ENCODE data around the gene LRRC2.
"Not testable (repeated sequence)": the region's sequence is repeated elsewhere in the genome, so short reads cannot be mapped to it uniquely, and the experiment has no call there.

Gene LRRC2

GRCh38 chr3:46496746-46497555, 69.2 kb downstream of the LRRC2 start:
- DNase-seq (ENCODE audit: low spot score), result no peak

DNA sequence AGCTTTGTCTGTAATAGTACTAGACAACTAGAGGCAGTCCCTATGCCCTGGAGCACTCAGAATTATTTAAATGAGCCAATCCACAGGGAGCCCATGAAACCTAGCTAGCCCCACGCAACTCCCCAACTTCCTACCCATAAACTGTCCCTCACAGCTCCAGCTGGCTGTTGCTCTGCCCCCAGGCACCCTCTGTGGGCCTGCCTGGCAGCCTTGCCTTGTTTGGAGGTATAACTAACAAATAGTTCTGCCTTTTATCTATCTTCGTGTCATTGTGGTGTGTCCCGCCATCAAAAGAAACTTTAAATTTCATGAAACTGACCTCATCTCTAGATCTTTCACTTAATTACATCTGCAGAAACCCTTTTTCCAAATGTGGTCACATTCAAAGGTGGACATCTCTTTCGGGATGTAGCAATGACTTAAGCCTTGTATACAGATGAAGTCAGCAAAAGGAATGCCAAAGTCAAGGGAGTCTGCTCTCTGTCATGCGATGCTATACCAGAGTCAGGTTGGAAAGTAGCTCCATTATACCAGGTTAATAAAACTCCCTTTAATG, 70.1 kb downstream of the LRRC2 start:
- no peak for DNase-seq (ENCODE audit: low spot score)

DNA sequence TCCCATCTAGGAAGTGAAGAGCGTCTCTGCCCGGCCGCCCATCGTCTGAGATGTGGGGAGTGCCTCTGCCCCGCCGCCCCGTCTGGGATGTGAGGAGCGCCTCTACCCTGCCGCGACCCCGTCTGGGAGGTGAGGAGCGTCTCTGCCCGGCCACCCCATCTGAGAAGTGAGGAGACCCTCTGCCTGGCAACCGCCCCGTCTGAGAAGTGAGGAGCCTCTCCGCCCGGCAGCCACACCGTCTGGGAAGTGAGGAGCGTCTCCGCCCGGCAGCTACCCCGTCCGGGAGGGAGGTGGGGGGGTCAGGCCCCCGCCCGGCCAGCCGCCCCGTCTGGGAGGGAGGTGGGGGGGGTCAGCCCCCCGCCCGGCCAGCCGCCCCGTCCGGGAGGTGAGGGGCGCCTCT, 71.6 kb downstream of the LRRC2 start:
- DNase-seq (ENCODE audit: low spot score), result not testable (repeated sequence)

DNA sequence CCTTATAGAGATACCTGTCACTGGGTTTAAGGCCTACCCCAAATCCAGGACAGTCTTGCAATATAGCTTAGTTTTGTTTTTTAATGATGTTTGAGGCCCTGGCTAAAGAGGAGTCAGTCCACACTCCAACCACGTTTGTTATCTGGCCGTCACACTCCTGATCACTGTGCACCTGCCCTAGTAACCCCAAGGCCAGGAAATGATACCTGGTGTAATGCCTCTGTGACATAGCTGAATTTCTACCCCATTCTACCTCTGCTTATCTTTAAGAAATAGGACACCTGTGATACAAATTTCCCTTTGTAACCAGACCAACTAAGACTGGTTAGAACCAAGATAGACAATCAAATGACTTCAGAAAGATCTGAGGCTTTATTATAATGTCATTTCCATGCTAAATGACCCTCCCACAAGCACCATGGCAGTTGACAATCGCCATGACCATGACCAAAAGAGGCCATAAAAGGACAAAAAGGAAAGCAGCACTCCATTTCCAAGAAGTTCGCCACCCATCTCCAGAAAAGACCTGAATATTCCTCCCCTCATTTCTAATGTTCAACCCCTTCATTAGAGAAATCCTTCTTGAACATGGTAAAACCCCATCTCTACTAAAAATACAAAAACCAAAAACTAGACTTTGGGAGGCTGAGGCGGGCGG, 73.1 kb downstream of the LRRC2 start:
- DNase-seq (ENCODE audit: low spot score), result no peak

GRCh38 chr3:46491089-46492070, 74.7 kb downstream of the LRRC2 start:
- no peak for DNase-seq (ENCODE audit: low spot score)

DNA sequence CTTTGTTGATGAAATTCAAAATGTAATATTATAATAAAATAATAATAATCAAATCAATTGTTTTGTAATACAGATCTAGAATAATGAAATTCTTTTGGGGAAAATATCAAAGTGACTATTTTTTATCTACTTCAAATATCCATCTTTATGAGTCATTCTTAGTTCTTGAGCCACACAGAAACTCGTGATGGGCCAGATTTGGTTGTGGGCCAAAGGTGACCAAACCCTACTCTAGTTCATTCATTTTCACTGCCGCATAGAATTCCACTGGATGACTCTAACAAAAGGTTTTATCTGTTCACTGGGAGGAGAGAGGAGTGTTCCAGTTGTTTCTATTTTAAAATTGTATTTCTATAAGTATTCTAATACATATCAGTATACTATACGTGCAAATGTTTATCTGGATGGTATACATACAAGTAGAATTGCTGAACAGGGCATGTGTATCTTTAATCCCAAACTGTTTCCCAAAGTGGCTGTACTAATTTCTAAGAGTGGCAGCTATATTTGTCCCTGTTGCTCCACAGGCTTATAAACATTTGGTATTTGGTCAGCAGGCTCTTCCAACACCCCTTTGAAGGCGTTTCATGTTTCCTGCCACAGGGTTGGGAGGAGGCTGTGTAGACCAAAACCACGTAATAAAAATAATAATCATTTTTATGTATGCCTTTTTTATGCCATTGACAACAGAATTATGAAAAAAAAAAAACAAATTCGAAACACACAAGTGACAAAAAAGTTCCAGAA, 75.6 kb downstream of the LRRC2 start:
- DNase-seq (ENCODE audit: low spot score), result no peak

GRCh38 chr3:46489875-46490274, 76.2 kb downstream of the LRRC2 start:
- no peak for DNase-seq (ENCODE audit: low spot score)

DNA sequence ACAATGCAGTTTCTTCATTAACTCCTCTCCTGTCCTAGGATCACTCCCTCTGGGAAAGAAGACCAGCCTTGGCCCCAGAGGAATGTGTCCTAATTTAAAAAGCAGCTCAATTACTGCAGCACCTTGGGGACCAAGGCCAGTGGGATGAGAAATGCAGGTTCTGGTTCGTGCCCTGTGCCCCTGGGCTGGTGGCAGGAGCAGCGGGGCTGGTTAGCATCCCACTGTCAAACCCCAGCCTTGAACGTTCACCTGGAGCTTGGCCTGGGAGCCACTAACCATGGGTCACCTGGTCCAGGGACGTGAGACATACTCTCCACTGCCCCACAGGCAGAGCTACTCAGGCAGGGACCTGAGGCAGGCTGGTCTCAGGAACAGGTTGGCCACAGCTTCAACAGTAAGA, 76.7 kb downstream of the LRRC2 start:
- DNase-seq (ENCODE audit: low spot score), result no peak

- peak; percentile 91 for DNase-seq (ENCODE audit: low spot score)
Measured at GRCh38 chr3:46488735-46489361, 77.3 kb downstream of the LRRC2 start.

DNA sequence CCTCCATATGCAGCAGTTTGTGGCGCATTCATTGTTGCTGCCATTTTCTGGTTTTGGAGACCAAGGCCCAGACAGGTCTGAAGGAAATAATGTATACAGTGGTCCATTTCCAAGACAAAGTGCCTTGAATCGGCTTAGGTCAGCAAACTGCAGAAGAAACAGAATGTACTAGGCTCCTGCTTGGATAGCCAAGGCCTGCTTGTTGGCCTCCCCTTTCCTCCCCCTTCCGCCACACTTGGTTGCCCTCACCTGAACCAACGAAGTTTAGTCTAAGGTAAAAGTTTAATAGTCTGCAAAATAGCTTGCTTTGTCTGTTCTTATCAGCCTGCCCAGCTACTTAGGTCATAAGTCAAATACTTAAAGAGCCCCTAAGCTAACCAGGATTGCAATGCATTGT, 80.3 kb downstream of the LRRC2 start:
- DNase-seq (ENCODE audit: low spot score), result no peak

GRCh38 chr3:46484911-46485778, 81.0 kb downstream of the LRRC2 start:
- DNase-seq (ENCODE audit: low spot score), result no peak

- DNase-seq (ENCODE audit: low spot score), result no peak
Measured at GRCh38 chr3:46484388-46484787, 81.7 kb downstream of the LRRC2 start.

DNA sequence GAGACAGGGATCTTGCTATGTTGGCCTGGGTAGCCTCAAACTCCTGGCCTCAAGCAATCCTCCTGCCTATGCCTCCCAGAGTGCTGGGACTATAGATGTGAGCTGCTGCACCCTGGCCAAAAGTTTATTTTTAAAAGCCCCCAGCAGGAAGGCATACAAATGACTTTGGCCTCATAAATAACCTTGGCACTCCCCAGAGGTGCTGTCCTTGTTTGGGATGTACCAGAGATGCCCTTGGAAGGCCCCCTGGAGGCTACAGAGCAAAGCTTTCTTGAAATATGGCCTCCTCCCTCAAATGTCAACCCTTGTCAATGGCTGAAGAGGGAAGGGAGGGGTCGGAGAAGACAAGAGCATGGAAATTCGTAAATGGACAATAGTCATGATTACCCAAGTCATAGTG, 82.3 kb downstream of the LRRC2 start:
- DNase-seq (ENCODE audit: low spot score), result no peak

DNA sequence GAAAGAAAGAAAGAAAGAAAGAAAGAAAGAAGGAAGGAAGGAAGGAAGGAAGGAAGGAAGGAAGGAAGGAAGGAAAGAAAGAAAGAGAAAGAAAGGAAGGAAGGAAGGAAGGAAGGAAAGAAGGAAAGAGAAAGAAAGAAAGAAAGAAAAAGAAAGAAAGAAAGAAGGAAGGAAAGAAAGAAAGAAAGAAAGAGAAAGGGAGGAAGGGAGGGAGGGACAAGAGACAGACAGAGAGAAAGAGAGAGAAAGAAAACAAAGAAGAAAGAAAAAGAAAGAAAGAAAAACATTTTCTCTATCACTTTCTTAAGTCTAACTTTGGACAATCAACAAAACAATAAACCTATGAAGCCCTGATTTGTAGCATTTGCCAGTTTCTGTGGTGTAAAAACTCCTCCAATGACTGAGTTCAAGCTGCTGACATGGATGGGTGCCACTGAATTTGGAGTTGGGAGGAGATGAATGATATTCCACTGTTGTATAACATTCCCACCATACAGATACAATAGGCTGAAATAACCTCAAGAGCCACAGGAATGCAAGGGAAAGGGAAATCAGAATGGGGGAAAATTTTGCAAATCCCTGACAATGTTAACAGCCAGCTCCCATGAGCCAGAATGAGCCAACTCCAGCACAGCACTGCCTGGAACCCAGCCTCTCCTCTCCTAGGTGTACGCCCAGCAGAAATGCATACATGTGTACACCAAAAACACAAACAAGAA, 83.3 kb downstream of the LRRC2 start:
- DNase-seq (ENCODE audit: low spot score), result no peak

DNA sequence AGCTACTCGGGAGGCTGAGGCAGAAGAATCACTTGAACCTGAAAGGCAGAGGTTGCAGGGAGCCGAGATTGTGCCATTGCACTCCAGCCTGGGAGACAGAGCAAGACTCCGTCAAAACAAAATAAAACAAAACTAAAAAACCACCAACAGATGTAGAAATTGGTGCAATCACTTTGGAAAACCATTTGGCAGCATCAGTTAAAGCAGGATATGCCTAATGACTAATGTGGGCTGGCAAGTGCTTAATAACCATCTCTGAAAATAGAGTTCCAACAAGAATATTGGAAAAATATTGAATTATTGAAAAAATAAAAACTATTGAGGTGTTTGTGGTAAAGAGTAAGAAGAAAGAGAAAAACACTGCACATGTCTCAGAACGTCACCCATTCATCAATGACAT, 84.5 kb downstream of the LRRC2 start:
- DNase-seq (ENCODE audit: low spot score), result no peak

- no peak for DNase-seq (ENCODE audit: low spot score)
Measured at GRCh38 chr3:46480491-46481195, 85.5 kb downstream of the LRRC2 start.

DNA sequence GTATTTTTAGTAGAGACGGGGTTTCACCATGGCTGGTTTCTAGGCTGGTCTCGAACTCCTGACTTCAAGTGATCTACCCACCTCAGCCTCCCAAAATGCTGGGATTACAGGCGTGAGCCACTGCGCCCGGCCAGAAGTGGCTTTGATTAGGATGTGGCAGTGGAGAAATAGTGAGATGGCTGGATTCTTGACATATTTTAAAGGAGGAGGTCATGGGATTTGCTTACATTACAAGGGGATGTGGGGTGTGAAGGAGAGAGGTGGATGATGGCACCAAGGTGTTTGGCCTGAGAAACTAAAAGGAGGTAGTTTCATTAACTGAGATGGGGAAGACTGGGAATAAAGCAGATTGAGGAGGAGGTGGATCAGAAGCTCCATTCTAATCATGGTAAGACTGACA, 86.4 kb downstream of the LRRC2 start:
- DNase-seq (ENCODE audit: low spot score), result no peak

DNA sequence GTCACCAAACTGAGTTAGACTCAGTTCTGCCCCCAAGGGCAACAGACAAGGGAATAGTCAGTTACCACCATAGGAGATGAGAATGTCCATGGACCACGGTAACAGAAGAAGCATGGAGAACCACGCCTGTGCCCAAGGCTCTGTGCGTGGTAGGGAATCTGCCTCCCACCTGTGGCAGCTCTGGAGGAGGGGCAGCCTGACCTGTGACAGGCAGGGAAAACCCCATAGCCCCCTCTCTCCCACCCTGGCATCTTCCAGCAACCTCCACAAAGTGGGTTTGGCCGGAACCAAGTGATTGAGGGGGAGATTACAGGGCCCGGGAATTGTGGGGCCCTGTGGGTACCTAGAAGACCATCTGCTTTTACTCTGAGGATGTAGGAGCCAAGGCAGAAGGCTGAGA, 87.1 kb downstream of the LRRC2 start:
- DNase-seq (ENCODE audit: low spot score), result no peak

DNA sequence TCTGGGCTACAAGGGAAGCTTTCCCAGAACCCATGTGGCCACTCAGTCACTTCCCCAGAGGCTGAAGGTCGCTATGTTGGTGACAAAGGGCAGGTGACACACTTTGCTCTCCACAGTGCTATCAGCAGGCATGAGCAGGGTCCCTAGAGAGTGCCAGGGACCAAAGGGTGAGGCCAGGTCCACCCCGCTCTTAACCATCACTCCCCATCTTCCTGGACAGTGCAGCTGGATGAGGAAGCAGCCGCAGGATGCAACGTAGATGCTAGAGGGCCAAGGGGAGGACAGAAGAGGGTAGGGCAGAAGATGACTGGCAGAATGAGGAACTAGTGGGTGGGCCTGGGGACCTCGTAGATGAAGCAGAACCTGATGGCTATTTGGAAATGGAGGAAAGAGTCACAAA, 87.8 kb downstream of the LRRC2 start:
- DNase-seq (ENCODE audit: low spot score), result no peak
